ENCODE data around the gene PRKAR1B.

GRCh38 chr7:563629-564170 lies 163.4 kb downstream of the PRKAR1B start:
- no peak for TF ChIP-seq CTCF (conservative IDR thresholded peaks at IDR 0.05; ENCODE audit: low read length)
- no peak for TF ChIP-seq EZH2phosphoT487 (IDR thresholded peaks at IDR 0.05; ENCODE audit: borderline replicate concordance, low read depth, low read length)
